ENCODE measurements around the gene ASIC1. TPM values are rescaled to one million over a fixed set of nuclear protein-coding genes. Genes with fewer than 3 reads are reported as not detected.
A peak's percentile ranks its signal among the peaks of the same experiment; 100 is the strongest.
"Not testable (repeated sequence)": the region's sequence is repeated elsewhere in the genome, so short reads cannot be mapped to it uniquely, and the experiment has no call there.

Gene ASIC1
- total and polyA plus RNA-seq, 12 donors, result 0.47 to 1.3 (median 0.79) TPM; not detected in 1

DNA sequence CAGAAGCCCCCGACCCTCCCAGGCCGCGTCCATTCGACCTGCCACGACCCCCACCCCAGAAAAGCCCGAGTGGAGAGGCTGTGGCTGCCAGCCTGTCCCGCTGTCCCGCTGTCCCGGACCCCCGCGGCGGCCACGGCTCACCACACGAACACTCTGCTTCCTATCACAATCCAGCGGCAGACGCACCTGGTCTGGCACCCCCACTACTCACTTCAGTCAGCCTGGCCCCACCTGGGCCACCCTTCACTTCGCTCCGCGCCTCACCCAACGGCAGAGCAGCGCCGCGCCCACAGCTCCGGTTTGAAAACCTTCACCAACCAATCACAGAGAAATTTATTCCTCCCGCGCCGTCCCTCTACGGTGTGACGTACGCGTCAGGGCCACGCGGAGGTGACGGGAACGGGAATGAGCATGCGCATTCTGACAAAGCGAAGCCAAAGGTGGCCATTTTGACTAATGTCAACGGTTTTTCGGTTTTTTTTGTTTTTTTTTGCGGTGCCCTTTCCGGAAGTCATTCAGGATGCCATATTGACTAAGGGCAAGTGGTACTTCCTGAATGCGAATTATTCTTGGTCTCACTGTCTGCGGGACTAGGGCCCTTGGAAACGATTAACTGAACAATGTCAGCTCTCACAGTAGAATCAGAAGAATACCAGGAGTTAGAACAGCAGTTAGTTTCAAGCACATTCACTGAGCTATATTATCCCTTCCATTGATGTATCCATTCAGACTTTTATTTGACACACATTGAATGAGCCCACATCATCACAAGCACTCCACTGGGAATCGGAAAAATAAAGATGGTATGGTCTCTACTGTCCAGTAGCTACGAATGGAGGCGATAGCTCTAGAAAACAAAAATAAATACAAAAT, 32.0 kb upstream of the ASIC1 start, which contains the start of gene RACGAP1:
TSS of gene RACGAP1 (minus strand) at position 308 of the 873 bp plus-strand sequence. CDS start 8,779 bp downstream, outside the sequence.
- peak within 1 kb of the TSS in 2 of 5 donors; percentile 12 to 45 for H3K27ac ChIP-seq
- peak; percentile 95 to 98 (median 97) for DNase-seq
- peaks cover 6 to 14% of the 10 kb centered on the region in 2 donors for H3K4me1 ChIP-seq (replicated peaks in 1 of 2)
- no peaks in the 10 kb centered on the region for H3K27me3 ChIP-seq
- intact Hi-C loops (cut with DNase I), result no loop called here
- H3K9me3 ChIP-seq (replicated peaks in 1 of 3), result no peaks in the 10 kb centered on the region
- peak within 1 kb of the TSS in 2 of 4 donors; percentile 62 to 69 for H3K4me3 ChIP-seq
- no peaks in the 10 kb centered on the region for H3K36me3 ChIP-seq (replicated peaks in 1 of 2)
- TF ChIP-seq POLR2A (IDR thresholded peaks at IDR 0.05) (peak in 1 of 2 donors; percentile 37), CTCF (IDR thresholded peaks at IDR 0.05) (no peak)
- 4 to 6% (median 5%) methylated on average over 36 to 47 of the region's 47 CpGs for WGBS, 4 donors

DNA sequence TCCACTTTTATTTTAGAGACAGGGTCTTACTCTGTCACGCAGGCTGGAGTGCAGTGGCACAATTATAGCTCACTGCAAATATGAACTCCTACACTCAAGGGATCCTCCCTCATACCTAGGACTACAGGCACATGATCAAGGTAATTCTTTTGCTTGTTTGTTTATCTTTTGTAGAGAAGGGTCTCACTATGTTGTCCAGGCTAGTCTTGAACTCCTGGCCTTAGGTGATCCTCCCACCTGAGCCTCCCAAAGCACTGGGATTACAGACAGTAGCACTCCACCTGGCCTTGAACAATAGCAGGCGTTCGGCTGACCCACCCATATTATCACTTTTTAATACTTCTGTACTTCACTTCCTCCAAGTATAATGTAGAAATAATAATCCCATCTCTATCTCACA, 30.7 kb upstream of the ASIC1 start:
- TF ChIP-seq CTCF (IDR thresholded peaks at IDR 0.05), result no peak
- no peak for TF ChIP-seq POLR2A (IDR thresholded peaks at IDR 0.05)
- no peak overlapping the region for H3K4me3 ChIP-seq
- peak in 1 of 7 donors; percentile 30 for DNase-seq
- peaks cover 6 to 14% of the 10 kb centered on the region in 2 donors for H3K4me1 ChIP-seq (replicated peaks in 1 of 2)
- H3K27ac ChIP-seq, result no peak overlapping the region
- H3K27me3 ChIP-seq, result no peaks in the 10 kb centered on the region
- 71 to 91% (median 81%) methylated on average over 3 of the region's 3 CpGs for WGBS, 4 donors
- H3K36me3 ChIP-seq (replicated peaks in 1 of 2), result no peaks in the 10 kb centered on the region
- no peaks in the 10 kb centered on the region for H3K9me3 ChIP-seq (replicated peaks in 1 of 3)
- intact Hi-C loops (cut with DNase I), result no loop called here

DNA sequence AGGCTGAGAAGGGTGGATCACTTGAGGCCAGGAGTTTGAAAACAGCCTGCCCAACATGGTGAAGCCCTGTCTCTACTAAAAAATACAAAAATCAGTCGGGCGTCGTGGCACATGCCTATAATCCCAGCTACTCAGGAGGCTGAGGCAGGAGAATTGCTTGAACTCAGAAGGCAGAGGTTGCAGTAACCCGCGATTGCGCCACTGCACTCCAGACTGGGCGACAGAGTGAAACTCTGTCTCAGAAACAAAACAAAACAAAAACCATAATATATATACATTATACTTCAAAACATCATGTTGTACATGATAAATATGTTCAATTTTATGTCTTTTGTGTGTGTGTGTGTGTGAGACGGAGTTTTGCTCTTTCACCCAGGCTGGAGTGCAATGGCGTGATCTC, 26.9 kb upstream of the ASIC1 start:
- DNase-seq, result peak in 1 of 7 donors; percentile 41
- H3K4me1 ChIP-seq (replicated peaks in 1 of 2); H3K36me3 ChIP-seq (replicated peaks in 1 of 2); intact Hi-C loops (cut with DNase I); H3K27me3 ChIP-seq; H3K9me3 ChIP-seq (replicated peaks in 1 of 3); H3K4me3 ChIP-seq; H3K27ac ChIP-seq: not testable (repeated sequence)
- 79 to 88% (median 84%) methylated on average over 9 of the region's 9 CpGs for WGBS, 4 donors

- intact Hi-C loops (cut with DNase I), result no loop called here
- H3K4me3 ChIP-seq, result peak overlapping the region in 2 of 4 donors; percentile 2 to 52
- H3K27me3 ChIP-seq, result peaks cover 5% of the 10 kb centered on the region
- peak overlapping the region in 1 of 5 donors; percentile 65 for H3K27ac ChIP-seq
- no peaks in the 10 kb centered on the region for H3K36me3 ChIP-seq (replicated peaks in 1 of 2)
- H3K9me3 ChIP-seq (replicated peaks in 1 of 3), result no peaks in the 10 kb centered on the region
- no peaks in the 10 kb centered on the region for H3K4me1 ChIP-seq (replicated peaks in 1 of 2)
- TF ChIP-seq POLR2A (IDR thresholded peaks at IDR 0.05) (no peak), CTCF (IDR thresholded peaks at IDR 0.05) (no peak)
- no peak for DNase-seq
- WGBS, 4 donors, result 20 to 59% (median 25%) methylated on average over 5 to 21 of the region's 21 CpGs
Measured at GRCh38 chr12:50032515-50032853, 24.9 kb upstream of the ASIC1 start.

Measured in adrenal gland (tissue), 12 donors.